Measurements from ENCODE around the gene GGTA1. TPM values are rescaled to one million over a fixed set of nuclear protein-coding genes. Genes with fewer than 3 reads are reported as not detected.

The GGTA1 gene
- total and polyA plus RNA-seq, 2 donors from 2014 or later = 6.8 to 11.0 TPM

DNA sequence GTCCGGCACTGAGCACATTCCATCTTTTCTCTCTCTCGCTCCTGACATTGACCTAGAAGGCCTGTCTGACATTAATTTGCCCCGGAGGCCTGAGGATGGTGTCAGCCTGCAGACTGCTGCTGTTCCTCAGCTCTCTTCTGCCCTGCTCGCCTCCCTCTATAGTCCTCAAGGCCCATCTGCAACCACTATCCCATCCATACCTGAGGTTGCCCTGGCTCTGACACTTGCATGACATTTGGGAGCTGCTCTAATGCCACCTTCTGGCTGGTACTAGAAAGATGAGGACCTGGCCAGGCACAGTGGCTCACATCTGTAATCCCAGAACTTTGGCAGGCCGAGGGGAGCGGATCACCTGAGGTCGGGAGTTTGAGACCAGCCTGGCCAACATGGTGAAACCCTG is 38.6 kb upstream of the GGTA1 start:
- Histone ChIP-seq H3K9ac (ENCODE audit: low read length in 3 of 3) (no peak overlapping the region), H3K27me3 (ENCODE audit: control insufficient read depth, insufficient read depth, low read length) (no peaks in the 10 kb centered on the region), H3K36me3 (ENCODE audit: control insufficient read depth in 2 of 3, insufficient read depth in 3 of 3, low read length in 3 of 3) (no peaks in the 10 kb centered on the region), H3K4me1 (ENCODE audit: control insufficient read depth in 2 of 3, insufficient read depth in 2 of 3, low read depth in 1 of 3, low read length in 3 of 3) (no peaks in the 10 kb centered on the region), H3K4me3 (ENCODE audit: low read length in 3 of 3) (no peak overlapping the region), H3K27ac (ENCODE audit: low read depth in 2 of 2, low read length in 2 of 2) (no peak overlapping the region), H3K9me3 (ENCODE audit: control insufficient read depth in 2 of 3, insufficient read depth in 1 of 3, low read length in 3 of 3) (no peaks in the 10 kb centered on the region)
- intact Hi-C loops (cut with DNase I) = no loop called here
- TF ChIP-seq, protein P1, sequence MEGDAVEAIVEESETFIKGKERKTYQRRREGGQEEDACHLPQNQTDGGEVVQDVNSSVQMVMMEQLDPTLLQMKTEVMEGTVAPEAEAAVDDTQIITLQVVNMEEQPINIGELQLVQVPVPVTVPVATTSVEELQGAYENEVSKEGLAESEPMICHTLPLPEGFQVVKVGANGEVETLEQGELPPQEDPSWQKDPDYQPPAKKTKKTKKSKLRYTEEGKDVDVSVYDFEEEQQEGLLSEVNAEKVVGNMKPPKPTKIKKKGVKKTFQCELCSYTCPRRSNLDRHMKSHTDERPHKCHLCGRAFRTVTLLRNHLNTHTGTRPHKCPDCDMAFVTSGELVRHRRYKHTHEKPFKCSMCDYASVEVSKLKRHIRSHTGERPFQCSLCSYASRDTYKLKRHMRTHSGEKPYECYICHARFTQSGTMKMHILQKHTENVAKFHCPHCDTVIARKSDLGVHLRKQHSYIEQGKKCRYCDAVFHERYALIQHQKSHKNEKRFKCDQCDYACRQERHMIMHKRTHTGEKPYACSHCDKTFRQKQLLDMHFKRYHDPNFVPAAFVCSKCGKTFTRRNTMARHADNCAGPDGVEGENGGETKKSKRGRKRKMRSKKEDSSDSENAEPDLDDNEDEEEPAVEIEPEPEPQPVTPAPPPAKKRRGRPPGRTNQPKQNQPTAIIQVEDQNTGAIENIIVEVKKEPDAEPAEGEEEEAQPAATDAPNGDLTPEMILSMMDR (IDR thresholded peaks at IDR 0.05; ENCODE audit: borderline replicate concordance, extremely low read depth, insufficient read depth) = no peak
- DNase-seq = no peak
- no peak for FAIRE-seq

DNA sequence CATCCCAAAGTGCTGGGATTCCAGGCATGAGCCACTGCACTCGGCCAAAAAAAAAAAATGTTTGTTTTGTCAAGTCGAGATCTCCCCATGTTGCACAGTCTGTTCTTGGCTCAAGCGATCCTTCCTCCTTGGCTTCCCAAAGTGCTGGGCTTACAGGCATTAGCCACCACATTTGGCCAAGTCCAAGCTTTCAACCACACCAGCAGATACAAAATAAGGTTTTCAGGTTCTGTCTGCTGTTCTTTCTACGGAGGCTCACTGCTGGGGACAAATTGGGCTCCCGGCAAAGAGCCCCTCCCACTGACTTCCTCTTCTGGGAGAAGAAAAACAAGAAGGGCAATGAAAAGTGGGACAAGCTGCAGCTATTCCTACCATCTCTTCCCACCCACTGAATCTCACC is 37.6 kb upstream of the GGTA1 start:
- DNase-seq (no peak), FAIRE-seq (no peak)
- Histone ChIP-seq H3K9me3 (ENCODE audit: control insufficient read depth in 2 of 3, insufficient read depth in 1 of 3, low read length in 3 of 3) (no peaks in the 10 kb centered on the region), H3K9ac (ENCODE audit: low read length in 3 of 3) (no peak overlapping the region), H3K4me3 (ENCODE audit: low read length in 3 of 3) (no peak overlapping the region), H3K27ac (ENCODE audit: low read depth in 2 of 2, low read length in 2 of 2) (no peak overlapping the region), H3K27me3 (ENCODE audit: control insufficient read depth, insufficient read depth, low read length) (no peaks in the 10 kb centered on the region), H3K36me3 (ENCODE audit: control insufficient read depth in 2 of 3, insufficient read depth in 3 of 3, low read length in 3 of 3) (no peaks in the 10 kb centered on the region), H3K4me1 (ENCODE audit: control insufficient read depth in 2 of 3, insufficient read depth in 2 of 3, low read depth in 1 of 3, low read length in 3 of 3) (no peaks in the 10 kb centered on the region)
- intact Hi-C loops (cut with DNase I) = no loop called here
- TF ChIP-seq, protein P1 (IDR thresholded peaks at IDR 0.05; ENCODE audit: borderline replicate concordance, extremely low read depth, insufficient read depth) = no peak

DNA sequence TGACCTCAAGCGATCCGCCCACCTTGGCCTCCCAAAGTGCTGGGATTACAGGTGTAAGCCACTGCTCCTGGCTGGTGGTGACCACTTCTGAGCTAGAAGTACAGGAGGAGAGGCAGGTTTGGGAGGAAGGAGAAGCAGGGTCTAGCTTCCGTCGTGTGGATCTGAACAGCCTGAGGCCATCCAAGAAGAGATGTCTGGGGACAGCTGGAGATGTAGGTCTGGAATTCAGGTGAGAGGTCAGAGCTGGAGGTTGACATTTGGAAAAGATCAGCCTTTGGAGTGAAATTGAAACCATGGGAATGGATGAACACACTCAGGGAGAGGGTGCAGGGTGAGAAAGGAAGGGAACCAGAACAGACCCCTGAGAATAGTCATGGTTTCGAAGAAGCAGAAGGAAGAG is 33.2 kb upstream of the GGTA1 start:
- intact Hi-C loops (cut with DNase I) = no loop called here

More for the DNA sequence above, 33.2 kb upstream of the GGTA1 start:
- FAIRE-seq = no peak
- Histone ChIP-seq H3K9ac (ENCODE audit: low read length in 3 of 3) (no peak overlapping the region), H3K27ac (ENCODE audit: low read depth in 2 of 2, low read length in 2 of 2) (no peak overlapping the region), H3K4me3 (ENCODE audit: low read length in 3 of 3) (no peak overlapping the region), H3K4me1 (ENCODE audit: control insufficient read depth in 2 of 3, insufficient read depth in 2 of 3, low read depth in 1 of 3, low read length in 3 of 3) (peaks cover 0 to 2% (median 0%) of the 10 kb centered on the region in 3 donors), H3K9me3 (ENCODE audit: control insufficient read depth in 2 of 3, insufficient read depth in 1 of 3, low read length in 3 of 3) (no peaks in the 10 kb centered on the region), H3K36me3 (ENCODE audit: control insufficient read depth in 2 of 3, insufficient read depth in 3 of 3, low read length in 3 of 3) (no peaks in the 10 kb centered on the region), H3K27me3 (ENCODE audit: control insufficient read depth, insufficient read depth, low read length) (no peaks in the 10 kb centered on the region)
- TF ChIP-seq, protein P1 (IDR thresholded peaks at IDR 0.05; ENCODE audit: borderline replicate concordance, extremely low read depth, insufficient read depth) = no peak
- no peak for DNase-seq

All from kidney (tissue), 14 donors.